CD14-positive monocyte (primary cell): Measurements from ENCODE around the gene GLIPR1L2. TPM values are rescaled to one million over a fixed set of nuclear protein-coding genes. Genes with fewer than 3 reads are reported as not detected.
A peak's percentile ranks its signal among the peaks of the same experiment; 100 is the strongest.

Experiments
- DNase-seq, 3 donors: peaks; one replicate each; pipeline ENCODE4 v3.0.0-alpha.2; 2011 to 2022
- H2AFZ ChIP-seq: 2 replicates; pipeline ENCODE4 v1.6.0; 2012; ENCODE audit warnings: mild to moderate bottlenecking, low read depth, low read length, inconsistent platforms; ENCODE audit not compliant: insufficient read depth, poor library complexity, severe bottlenecking
- H3K27ac ChIP-seq, 2 donors: 1 replicate in 1 of 2; 2 replicates in 1 of 2; pipeline ENCODE4 v1.5.1; 2012 to 2013; ENCODE audit warnings: low read length in 2 of 2, control low read depth in 1 of 2, inconsistent platforms in 1 of 2, low read depth in 1 of 2, mild to moderate bottlenecking in 1 of 2
- H3K27me3 ChIP-seq, 2 donors: one replicate each; pipeline versions ENCODE4 v1.6.0 to v1.6.1; 2011 to 2013; ENCODE audit warnings: low read length in 2 of 2; ENCODE audit not compliant: control insufficient read depth in 2 of 2, insufficient read depth in 2 of 2
- H3K36me3 ChIP-seq, 2 donors: replicated peaks in 1 of 2; 1 replicate in 1 of 2; 2 replicates in 1 of 2; pipeline versions ENCODE4 v1.5.1 to v1.6.1; 2012 to 2013; ENCODE audit warnings: low read length in 2 of 2, control low read depth in 1 of 2, inconsistent platforms in 1 of 2, mild to moderate bottlenecking in 1 of 2; ENCODE audit not compliant: insufficient read depth in 2 of 2, control insufficient read depth in 1 of 2
- H3K4me1 ChIP-seq, 2 donors: 1 replicate in 1 of 2; 2 replicates in 1 of 2; pipeline versions ENCODE4 v1.5.1 to v1.6.1; 2012 to 2013; ENCODE audit warnings: low read length in 2 of 2, control low read depth in 1 of 2, inconsistent platforms in 1 of 2, mild to moderate bottlenecking in 1 of 2, moderate library complexity in 1 of 2; ENCODE audit not compliant: insufficient read depth in 2 of 2, control insufficient read depth in 1 of 2
- H3K4me2 ChIP-seq: replicated peaks from 2 replicates; pipeline ENCODE3; 2012; ENCODE audit warnings: low read length, moderate library complexity, mild to moderate bottlenecking; ENCODE audit not compliant: poor library complexity, severe bottlenecking; ENCODE audit errors: extremely low read depth
- H3K4me3 ChIP-seq, 3 experiments: fragments of 200-600 bp in 1 of 3; sonication (generic) in 1 of 3; replicated peaks in 1 of 3; 1 replicate in 2 of 3; 2 replicates in 1 of 3; pipeline ENCODE4 v1.5.1; 2011 to 2013; ENCODE audit warnings: low read length in 3 of 3, mild to moderate bottlenecking in 3 of 3, control low read depth in 2 of 3, low read depth in 2 of 3, inconsistent platforms in 1 of 3, moderate library complexity in 1 of 3
- H3K79me2 ChIP-seq: 2 replicates; pipeline ENCODE4 v1.6.0; 2012; ENCODE audit warnings: mild to moderate bottlenecking, control low read depth, inconsistent platforms, low read length, moderate library complexity; ENCODE audit not compliant: insufficient read depth
- H3K9ac ChIP-seq: 2 replicates; pipeline ENCODE4 v1.6.0; 2017; ENCODE audit warnings: low read length, mild to moderate bottlenecking; ENCODE audit not compliant: insufficient read depth, poor library complexity, severe bottlenecking
- H3K9me3 ChIP-seq, 2 donors: replicated peaks in 1 of 2; 1 replicate in 1 of 2; 2 replicates in 1 of 2; pipeline versions ENCODE4 v1.5.1 to v1.6.1; 2012 to 2013; ENCODE audit warnings: low read length in 2 of 2, control low read depth in 1 of 2; ENCODE audit not compliant: control insufficient read depth in 1 of 2, insufficient read depth in 1 of 2
- H4K20me1 ChIP-seq: 2 replicates; pipeline ENCODE4 v1.6.0; 2012; ENCODE audit warnings: mild to moderate bottlenecking, low read length, control low read depth, moderate library complexity; ENCODE audit not compliant: insufficient read depth
- H3K27ac Mint-ChIP-seq, 7 donors: one replicate each; pipeline ENCODE4 v1.8.0; 2020; ENCODE audit warnings: mild to moderate bottlenecking in 7 of 7, mixed read lengths in 7 of 7, moderate library complexity in 6 of 7, inconsistent platforms in 2 of 7
- H3K27me3 Mint-ChIP-seq, 3 donors: one replicate each; pipeline ENCODE4 v1.8.0; 2021 to 2022; ENCODE audit warnings: low read depth in 3 of 3, mild to moderate bottlenecking in 3 of 3, mixed read lengths in 3 of 3, moderate library complexity in 3 of 3, inconsistent platforms in 1 of 3
- H3K36me3 Mint-ChIP-seq, 2 donors: one replicate each; pipeline ENCODE4 v1.8.0; 2020; ENCODE audit warnings: mixed read lengths in 2 of 2, inconsistent platforms in 1 of 2, mild to moderate bottlenecking in 1 of 2
- H3K4me1 Mint-ChIP-seq: one replicate; pipeline ENCODE4 v1.8.0; 2020; ENCODE audit warnings: mild to moderate bottlenecking, mixed read lengths
- H3K4me3 Mint-ChIP-seq, 2 donors: one replicate each; pipeline ENCODE4 v1.8.0; 2020; ENCODE audit warnings: mild to moderate bottlenecking in 2 of 2, mixed read lengths in 2 of 2, moderate library complexity in 1 of 2
- H3K9me3 Mint-ChIP-seq, 7 donors: one replicate each; pipeline ENCODE4 v1.8.0; 2020 to 2022; ENCODE audit warnings: mixed read lengths in 7 of 7, mild to moderate bottlenecking in 6 of 7, moderate library complexity in 6 of 7, inconsistent platforms in 2 of 7
- CTCF ChIP-seq: fragments of 200-600 bp; IDR thresholded peaks from one replicate; pipeline ENCODE4 v1.8.0; 2022; ENCODE audit warnings: antibody characterized with exemption, mild to moderate bottlenecking
- WGBS: methylation state at CpG from one replicate; pipeline ENCODE4 v1.1.5; 2013; ENCODE audit warnings: missing lambda C conversion rate; ENCODE audit not compliant: insufficient coverage; 5-methylcytosine and 5-hydroxymethylcytosine counted together
- intact Hi-C, 2 donors: fragments of 100-400 bp; cut with micrococcal nuclease; formaldehyde crosslinking; loops; one replicate each; pipeline versions ENCODE4 v1.15.0 to v1.15.1; 2023
- polyA plus RNA-seq, 3 donors: library from polyadenylated mRNA; depleted of rRNA in 1 of 3; unstranded in 2 of 3; stranded (reverse) in 1 of 3; fragments of 300-500 nt in 2 of 3; fragments of >200 nt in 1 of 3; fragmentation: Illumina TruSeq in 2 of 3; gene quantifications; 1 replicate in 2 of 3; 2 replicates in 1 of 3; pipeline ENCODE4 v1.2.3, GENCODE V29; 2012 to 2021

The GLIPR1L2 gene
- polyA plus RNA-seq, 3 donors = 0.11 to 0.24 TPM; not detected in 1

DNA sequence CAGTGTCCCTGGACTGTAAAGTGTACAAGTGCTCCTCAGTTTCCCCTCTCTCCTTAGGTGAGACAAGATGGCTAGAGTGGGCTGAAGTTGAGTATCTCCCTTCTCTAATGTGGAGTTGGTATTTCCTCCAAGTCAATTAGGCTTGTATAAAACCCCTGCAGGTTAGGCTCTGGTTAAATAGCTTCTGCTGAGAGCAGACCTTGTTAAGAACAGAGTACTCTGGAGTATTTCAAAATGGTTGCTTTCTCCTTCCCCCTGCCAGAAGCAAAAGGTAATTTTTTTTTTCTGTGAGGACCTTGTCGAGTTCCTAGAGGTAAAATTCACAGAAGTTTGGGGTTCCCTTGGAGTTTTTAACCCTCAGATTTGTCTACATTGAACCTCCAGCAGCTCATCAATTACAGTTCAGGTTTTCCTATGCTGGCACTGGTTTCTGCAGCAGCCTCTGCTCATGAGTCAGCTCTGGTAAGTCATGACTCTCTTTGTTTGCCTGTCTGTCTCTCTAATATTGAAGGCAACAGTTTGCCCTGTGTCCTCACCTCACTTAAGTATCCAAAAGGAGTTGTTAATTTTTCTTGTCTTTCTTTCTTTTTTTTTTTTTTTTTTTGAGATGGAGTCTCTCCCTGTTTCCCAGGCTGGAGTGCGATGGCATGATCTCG lies 61.9 kb downstream of the GLIPR1L2 start:
- peak overlapping the region in 1 of 7 donors; percentile 50 for H3K27ac Mint-ChIP-seq
- Histone ChIP-seq H3K79me2 (no peaks in the 10 kb centered on the region), H3K4me2 (no peak overlapping the region), H3K36me3 (no peaks in the 10 kb centered on the region), H3K9me3 (peaks cover 3 to 4% of the 10 kb centered on the region in 2 donors), H3K27me3 (no peaks in the 10 kb centered on the region), H3K4me3 (no peak overlapping the region), H2AFZ (peak overlapping the region; percentile 38), H3K9ac (no peak overlapping the region), H3K27ac (no peak overlapping the region), H4K20me1 (no peaks in the 10 kb centered on the region), H3K4me1 (peaks cover 19 to 40% of the 10 kb centered on the region in 2 donors)
- peaks cover 0 to 2% of the 10 kb centered on the region in 2 donors for H3K36me3 Mint-ChIP-seq
- H3K9me3 Mint-ChIP-seq = peaks cover 3 to 6% (median 4%) of the 10 kb centered on the region in 7 donors
- H3K4me3 Mint-ChIP-seq = no peak overlapping the region
- TF ChIP-seq CTCF = no peak
- DNase-seq = no peak
- intact Hi-C loops = no loop called here
- H3K27me3 Mint-ChIP-seq = peaks cover 0 to 1% (median 0%) of the 10 kb centered on the region in 3 donors
- peaks cover 36% of the 10 kb centered on the region for H3K4me1 Mint-ChIP-seq
- WGBS = 100% methylated on average over 2 of the region's 3 CpGs

GRCh38 chr12:75455839-75456238 lies 65.0 kb downstream of the GLIPR1L2 start:
- Histone ChIP-seq H3K4me1 (peaks cover 19 to 43% of the 10 kb centered on the region in 2 donors), H4K20me1 (no peaks in the 10 kb centered on the region), H3K9me3 (peaks cover 11 to 21% of the 10 kb centered on the region in 2 donors), H2AFZ (peak overlapping the region; percentile 32), H3K4me2 (peak overlapping the region; percentile 22), H3K27ac (peak overlapping the region in 1 of 2 donors; percentile 29), H3K36me3 (no peaks in the 10 kb centered on the region), H3K79me2 (no peaks in the 10 kb centered on the region), H3K9ac (no peak overlapping the region), H3K27me3 (no peaks in the 10 kb centered on the region), H3K4me3 (peak overlapping the region in 1 of 3 experiments; percentile 38)
- DNase-seq = no peak
- intact Hi-C loops = no loop called here
- no CpG with 5 or more reads among the region's 5 CpGs for WGBS
- H3K4me3 Mint-ChIP-seq = peak overlapping the region in 1 of 2 donors; percentile 44
- H3K36me3 Mint-ChIP-seq = peaks cover 2 to 5% of the 10 kb centered on the region in 2 donors
- peaks cover 8 to 28% (median 20%) of the 10 kb centered on the region in 7 donors for H3K9me3 Mint-ChIP-seq
- peaks cover 37% of the 10 kb centered on the region for H3K4me1 Mint-ChIP-seq
- peaks cover 0 to 1% (median 1%) of the 10 kb centered on the region in 3 donors for H3K27me3 Mint-ChIP-seq
- TF ChIP-seq CTCF = no peak
- H3K27ac Mint-ChIP-seq = peak overlapping the region in 1 of 7 donors; percentile 30
